HEK293 (cell line): Measurements from ENCODE around the gene BOC.
A peak's percentile ranks its signal among the peaks of the same experiment; 100 is the strongest.

ENCODE experiments used
- CTCF ChIA-PET: fragments of 350-600 bp; formaldehyde crosslinking; extraction: SDS; loops from one replicate; lab custom pipeline; 2021; ENCODE audit warnings: antibody characterized with exemption; lab: Yijun Ruan, JAX
- POLR2A ChIA-PET: fragments of 300-600 bp; formaldehyde crosslinking; extraction: SDS; loops from one replicate; lab custom pipeline; 2020; ENCODE audit warnings: antibody characterized with exemption, inconsistent platforms; lab: Yijun Ruan, JAX
- H3K27ac ChIP-seq: fragments of 200-500 bp; sonication (Bioruptor generic); 2 replicates; pipeline ENCODE4 v1.5.1; 2014; ENCODE audit warnings: low read depth, low read length, control low read depth, inconsistent platforms; ENCODE audit errors: extremely low read depth
- H3K36me3 ChIP-seq, 2 experiments: fragments of 200-500 bp in 1 of 2; sonication (Bioruptor generic) in 1 of 2; 1 replicate in 1 of 2; 2 replicates in 1 of 2; pipeline ENCODE4 v1.5.1; 2014 to 2017; ENCODE audit warnings: inconsistent platforms in 2 of 2, low read length in 2 of 2; ENCODE audit not compliant: control insufficient read depth in 2 of 2, insufficient read depth in 1 of 2
- H3K4me1 ChIP-seq: fragments of 200-500 bp; sonication (Bioruptor generic); 2 replicates; pipeline ENCODE4 v1.5.1; 2014; ENCODE audit warnings: mild to moderate bottlenecking, low read length, inconsistent platforms; ENCODE audit not compliant: control insufficient read depth, insufficient read depth
- H3K4me3 ChIP-seq: 2 replicates; pipeline ENCODE4 v1.5.1; 2011; ENCODE audit warnings: low read depth, mild to moderate bottlenecking, control low read depth, low read length, moderate library complexity
- H3K9me3 ChIP-seq: fragments of 200-500 bp; sonication (Bioruptor generic); 2 replicates; pipeline ENCODE4 v1.5.1; 2014; ENCODE audit warnings: low read depth, low read length, inconsistent platforms; ENCODE audit not compliant: control insufficient read depth, insufficient read depth
- ATF2 ChIP-seq: fragments of 450-650 bp; formaldehyde crosslinking; IDR thresholded peaks from 2 replicates; pipeline ENCODE4 v1.5.1; 2016; ENCODE audit warnings: missing biosample characterization, missing genetic modification characterization, low read depth
- BCL11A ChIP-seq: fragments of 450-650 bp; formaldehyde crosslinking; IDR thresholded peaks from 2 replicates; pipeline ENCODE4 v1.5.1; 2016; ENCODE audit warnings: low read depth, missing biosample characterization, missing genetic modification characterization
- FEZF1 ChIP-seq: fragments of 450-650 bp; formaldehyde crosslinking; IDR thresholded peaks from 2 replicates; pipeline ENCODE4 v1.5.1; 2016; ENCODE audit warnings: missing biosample characterization, missing genetic modification characterization
- GLI4 ChIP-seq: fragments of 450-650 bp; formaldehyde crosslinking; IDR thresholded peaks from 2 replicates; pipeline ENCODE4 v1.5.1; 2016; ENCODE audit warnings: missing biosample characterization, missing genetic modification characterization
- GLIS1 ChIP-seq: fragments of 450-650 bp; formaldehyde crosslinking; IDR thresholded peaks from 2 replicates; pipeline ENCODE4 v1.5.1; 2016; ENCODE audit warnings: missing biosample characterization, missing genetic modification characterization
- KLF1 ChIP-seq: fragments of 450-650 bp; formaldehyde crosslinking; IDR thresholded peaks from 2 replicates; pipeline ENCODE4 v1.5.1; 2016; ENCODE audit warnings: missing biosample characterization, missing genetic modification characterization
- MYNN ChIP-seq: fragments of 450-650 bp; formaldehyde crosslinking; IDR thresholded peaks from 2 replicates; pipeline ENCODE4 v1.5.1; 2016; ENCODE audit warnings: missing biosample characterization, missing genetic modification characterization, borderline replicate concordance
- OSR2 ChIP-seq: fragments of 450-650 bp; formaldehyde crosslinking; IDR thresholded peaks from 2 replicates; pipeline ENCODE4 v1.5.1; 2016; ENCODE audit warnings: missing biosample characterization, missing genetic modification characterization
- OVOL3 ChIP-seq: fragments of 450-650 bp; formaldehyde crosslinking; IDR thresholded peaks from 2 replicates; pipeline ENCODE4 v1.5.1; 2016; ENCODE audit warnings: missing biosample characterization, missing genetic modification characterization
- WT1 ChIP-seq: fragments of 450-650 bp; formaldehyde crosslinking; IDR thresholded peaks from 2 replicates; pipeline ENCODE4 v1.5.1; 2016; ENCODE audit warnings: missing biosample characterization, missing genetic modification characterization
- YY2 ChIP-seq: fragments of 450-650 bp; formaldehyde crosslinking; IDR thresholded peaks from 2 replicates; pipeline ENCODE4 v1.5.1; 2016; ENCODE audit warnings: missing biosample characterization, missing genetic modification characterization
- ZFHX2 ChIP-seq: fragments of 450-650 bp; formaldehyde crosslinking; conservative IDR thresholded peaks from 2 replicates; pipeline ENCODE4 v1.5.1; 2016; ENCODE audit warnings: missing biosample characterization, missing genetic modification characterization
- ZIC2 ChIP-seq: fragments of 450-650 bp; formaldehyde crosslinking; IDR thresholded peaks from 2 replicates; pipeline ENCODE4 v1.5.1; 2016; ENCODE audit warnings: missing biosample characterization, missing genetic modification characterization
- ZNF133 ChIP-seq: fragments of 450-650 bp; formaldehyde crosslinking; IDR thresholded peaks from 2 replicates; pipeline ENCODE4 v1.5.1; 2016; ENCODE audit warnings: missing biosample characterization, missing genetic modification characterization
- ZNF16 ChIP-seq: fragments of 450-650 bp; formaldehyde crosslinking; IDR thresholded peaks from 2 replicates; pipeline ENCODE4 v1.5.1; 2016; ENCODE audit warnings: low read depth, missing biosample characterization, missing genetic modification characterization
- ZNF202 ChIP-seq: fragments of 450-650 bp; formaldehyde crosslinking; IDR thresholded peaks from 2 replicates; pipeline ENCODE4 v1.5.1; 2016; ENCODE audit warnings: missing biosample characterization, missing genetic modification characterization, borderline replicate concordance
- ZNF211 ChIP-seq: fragments of 450-650 bp; formaldehyde crosslinking; IDR thresholded peaks from 2 replicates; pipeline ENCODE4 v1.5.1; 2016; ENCODE audit warnings: low read depth, missing biosample characterization, missing genetic modification characterization
- ZNF23 ChIP-seq: fragments of 450-650 bp; formaldehyde crosslinking; IDR thresholded peaks from 2 replicates; pipeline ENCODE4 v1.5.1; 2016; ENCODE audit warnings: missing biosample characterization, missing genetic modification characterization, borderline replicate concordance
- ZNF248 ChIP-seq: fragments of 450-650 bp; formaldehyde crosslinking; IDR thresholded peaks from 2 replicates; pipeline ENCODE4 v1.5.1; 2017; ENCODE audit warnings: missing biosample characterization, missing genetic modification characterization
- ZNF26 ChIP-seq: fragments of 450-650 bp; formaldehyde crosslinking; IDR thresholded peaks from 2 replicates; pipeline ENCODE4 v1.5.1; 2016; ENCODE audit warnings: missing biosample characterization, missing genetic modification characterization
- ZNF391 ChIP-seq: fragments of 450-650 bp; formaldehyde crosslinking; IDR thresholded peaks from 2 replicates; pipeline ENCODE4 v1.5.1; 2016; ENCODE audit warnings: low read depth, missing biosample characterization, missing genetic modification characterization, borderline replicate concordance
- ZNF416 ChIP-seq: fragments of 450-650 bp; formaldehyde crosslinking; IDR thresholded peaks from 2 replicates; pipeline ENCODE4 v1.5.1; 2016; ENCODE audit warnings: missing biosample characterization, missing genetic modification characterization
- ZNF555 ChIP-seq: fragments of 450-650 bp; formaldehyde crosslinking; conservative IDR thresholded peaks from 2 replicates; pipeline ENCODE4 v1.5.1; 2017; ENCODE audit warnings: missing biosample characterization, mild to moderate bottlenecking, missing genetic modification characterization, inconsistent platforms
- ZNF600 ChIP-seq: fragments of 450-650 bp; formaldehyde crosslinking; IDR thresholded peaks from 2 replicates; pipeline ENCODE4 v1.5.1; 2016; ENCODE audit warnings: missing biosample characterization, missing genetic modification characterization
- ZNF621 ChIP-seq: fragments of 450-650 bp; formaldehyde crosslinking; IDR thresholded peaks from 2 replicates; pipeline ENCODE4 v1.5.1; 2017; ENCODE audit warnings: missing biosample characterization, missing genetic modification characterization
- ZNF654 ChIP-seq: fragments of 450-650 bp; formaldehyde crosslinking; IDR thresholded peaks from 2 replicates; pipeline ENCODE4 v1.5.1; 2016; ENCODE audit warnings: low read depth, missing biosample characterization, missing genetic modification characterization
- ZNF660 ChIP-seq: fragments of 450-650 bp; IDR thresholded peaks from 2 replicates; pipeline ENCODE4 v1.5.1; 2018; ENCODE audit warnings: missing biosample characterization, mild to moderate bottlenecking, missing genetic modification characterization
- ZNF664 ChIP-seq: fragments of 450-650 bp; formaldehyde crosslinking; IDR thresholded peaks from 2 replicates; pipeline ENCODE4 v1.5.1; 2016; ENCODE audit warnings: missing biosample characterization, missing genetic modification characterization
- ZNF830 ChIP-seq: fragments of 450-650 bp; IDR thresholded peaks from 2 replicates; pipeline ENCODE4 v1.5.0; 2018; ENCODE audit warnings: missing biosample characterization, missing genetic modification characterization, low read depth, mild to moderate bottlenecking, moderate library complexity
- TF ChIP-seq, protein P1 (sequence below): fragments of 450-650 bp; formaldehyde crosslinking; IDR thresholded peaks from 2 replicates; pipeline ENCODE4 v1.5.1; 2017; ENCODE audit warnings: missing biosample characterization, missing genetic modification characterization
- TF ChIP-seq, protein P2 (sequence below): fragments of 450-650 bp; formaldehyde crosslinking; IDR thresholded peaks from 2 replicates; pipeline ENCODE4 v1.5.1; 2017; ENCODE audit warnings: missing biosample characterization, missing genetic modification characterization
- TF ChIP-seq, protein P3 (sequence below): fragments of 450-650 bp; formaldehyde crosslinking; IDR thresholded peaks from 2 replicates; pipeline ENCODE4 v1.5.1; 2016; ENCODE audit warnings: missing biosample characterization, missing genetic modification characterization

The BOC gene

DNA sequence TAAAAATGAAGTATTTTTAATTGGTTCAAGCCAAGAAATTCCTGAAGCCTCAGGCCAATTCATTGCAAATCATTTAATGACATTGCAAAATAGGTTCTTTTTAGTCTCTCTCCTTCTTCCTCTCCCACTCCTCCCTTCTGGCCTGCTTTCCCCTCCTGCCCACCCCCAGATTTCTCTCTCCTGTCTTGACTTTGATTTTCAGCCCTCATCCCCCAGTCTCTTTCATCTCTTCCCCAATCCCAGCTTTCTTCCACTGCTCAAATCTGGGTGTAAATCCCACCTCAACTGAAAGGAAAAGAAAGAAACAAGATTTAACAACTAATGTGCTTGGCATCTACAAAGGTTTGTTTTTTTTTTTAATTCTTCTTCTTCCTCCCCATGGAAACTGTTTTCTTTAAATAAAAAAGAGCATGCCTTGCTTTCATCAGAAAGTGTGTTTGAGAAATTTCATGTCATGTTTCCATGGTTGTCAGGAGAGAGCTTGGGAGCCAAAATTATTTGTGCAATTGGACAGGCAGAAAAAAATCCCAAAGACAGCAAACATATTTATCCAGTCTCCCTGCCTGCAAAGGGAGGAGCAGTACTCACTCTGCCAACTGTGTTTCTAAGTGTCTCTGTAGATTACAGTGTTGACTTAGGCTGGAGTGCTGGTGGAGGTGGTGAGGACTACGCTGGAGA lies 50.4 kb downstream of the BOC start (continued):
- TF ChIP-seq, protein P1, sequence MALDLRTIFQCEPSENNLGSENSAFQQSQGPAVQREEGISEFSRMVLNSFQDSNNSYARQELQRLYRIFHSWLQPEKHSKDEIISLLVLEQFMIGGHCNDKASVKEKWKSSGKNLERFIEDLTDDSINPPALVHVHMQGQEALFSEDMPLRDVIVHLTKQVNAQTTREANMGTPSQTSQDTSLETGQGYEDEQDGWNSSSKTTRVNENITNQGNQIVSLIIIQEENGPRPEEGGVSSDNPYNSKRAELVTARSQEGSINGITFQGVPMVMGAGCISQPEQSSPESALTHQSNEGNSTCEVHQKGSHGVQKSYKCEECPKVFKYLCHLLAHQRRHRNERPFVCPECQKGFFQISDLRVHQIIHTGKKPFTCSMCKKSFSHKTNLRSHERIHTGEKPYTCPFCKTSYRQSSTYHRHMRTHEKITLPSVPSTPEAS: no peak
- TF ChIP-seq ZNF211 (tag by site-specific recombination) (no peak), OVOL3 (no peak), ZFHX2 (tag by site-specific recombination) (no peak), WT1 (peak; percentile 67), ZNF133 (tag by site-specific recombination) (no peak), FEZF1 (tag by site-specific recombination) (peak; percentile 63), GLI4 (tag by site-specific recombination) (no peak), ZNF26 (tag by site-specific recombination) (no peak), GLIS1 (tag by site-specific recombination) (0 out of 2 replicates have a peak, but pooled peaks have one; percentile 20), YY2 (tag by site-specific recombination) (no peak), ZNF600 (tag by site-specific recombination) (no peak), ZIC2 (peak; percentile 61), ATF2 (tag by site-specific recombination) (no peak), ZNF664 (tag by site-specific recombination) (no peak), KLF1 (tag by site-specific recombination) (no peak), ZNF202 (tag by site-specific recombination) (no peak), ZNF416 (tag by site-specific recombination) (no peak), ZNF654 (tag by site-specific recombination) (no peak), ZNF555 (no peak)

GRCh38 chr3:113262304-113262665 lies 50.9 kb downstream of the BOC start:
- Histone ChIP-seq H3K36me3 (no peaks in the 10 kb centered on the region), H3K27ac (no peak overlapping the region), H3K4me3 (no peak overlapping the region), H3K4me1 (no peaks in the 10 kb centered on the region), H3K9me3 (no peaks in the 10 kb centered on the region)
- ChIA-PET POLR2A (no interaction called here), CTCF (interaction anchor here (0.6 to 1.0 kb wide), 2 partner anchors 82 to 528 kb away, joined by 3 to 5 read pairs; no protein-coding TSS in a partner anchor)
- TF ChIP-seq ZNF664 (tag by site-specific recombination) (no peak), ZNF660 (no peak), ZNF248 (tag by site-specific recombination) (no peak), ZNF830 (no peak), ZNF391 (no peak), ZNF16 (no peak), ZNF621 (tag by site-specific recombination) (no peak), GLI4 (tag by site-specific recombination) (no peak), ZNF23 (tag by site-specific recombination) (no peak), BCL11A (tag by site-specific recombination) (no peak), MYNN (tag by site-specific recombination) (no peak), OSR2 (tag by site-specific recombination) (no peak)
- TF ChIP-seq, protein P2, sequence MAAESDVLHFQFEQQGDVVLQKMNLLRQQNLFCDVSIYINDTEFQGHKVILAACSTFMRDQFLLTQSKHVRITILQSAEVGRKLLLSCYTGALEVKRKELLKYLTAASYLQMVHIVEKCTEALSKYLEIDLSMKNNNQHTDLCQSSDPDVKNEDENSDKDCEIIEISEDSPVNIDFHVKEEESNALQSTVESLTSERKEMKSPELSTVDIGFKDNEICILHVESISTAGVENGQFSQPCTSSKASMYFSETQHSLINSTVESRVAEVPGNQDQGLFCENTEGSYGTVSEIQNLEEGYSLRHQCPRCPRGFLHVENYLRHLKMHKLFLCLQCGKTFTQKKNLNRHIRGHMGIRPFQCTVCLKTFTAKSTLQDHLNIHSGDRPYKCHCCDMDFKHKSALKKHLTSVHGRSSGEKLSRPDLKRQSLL (tag by site-specific recombination): no peak
- TF ChIP-seq, protein P3, sequence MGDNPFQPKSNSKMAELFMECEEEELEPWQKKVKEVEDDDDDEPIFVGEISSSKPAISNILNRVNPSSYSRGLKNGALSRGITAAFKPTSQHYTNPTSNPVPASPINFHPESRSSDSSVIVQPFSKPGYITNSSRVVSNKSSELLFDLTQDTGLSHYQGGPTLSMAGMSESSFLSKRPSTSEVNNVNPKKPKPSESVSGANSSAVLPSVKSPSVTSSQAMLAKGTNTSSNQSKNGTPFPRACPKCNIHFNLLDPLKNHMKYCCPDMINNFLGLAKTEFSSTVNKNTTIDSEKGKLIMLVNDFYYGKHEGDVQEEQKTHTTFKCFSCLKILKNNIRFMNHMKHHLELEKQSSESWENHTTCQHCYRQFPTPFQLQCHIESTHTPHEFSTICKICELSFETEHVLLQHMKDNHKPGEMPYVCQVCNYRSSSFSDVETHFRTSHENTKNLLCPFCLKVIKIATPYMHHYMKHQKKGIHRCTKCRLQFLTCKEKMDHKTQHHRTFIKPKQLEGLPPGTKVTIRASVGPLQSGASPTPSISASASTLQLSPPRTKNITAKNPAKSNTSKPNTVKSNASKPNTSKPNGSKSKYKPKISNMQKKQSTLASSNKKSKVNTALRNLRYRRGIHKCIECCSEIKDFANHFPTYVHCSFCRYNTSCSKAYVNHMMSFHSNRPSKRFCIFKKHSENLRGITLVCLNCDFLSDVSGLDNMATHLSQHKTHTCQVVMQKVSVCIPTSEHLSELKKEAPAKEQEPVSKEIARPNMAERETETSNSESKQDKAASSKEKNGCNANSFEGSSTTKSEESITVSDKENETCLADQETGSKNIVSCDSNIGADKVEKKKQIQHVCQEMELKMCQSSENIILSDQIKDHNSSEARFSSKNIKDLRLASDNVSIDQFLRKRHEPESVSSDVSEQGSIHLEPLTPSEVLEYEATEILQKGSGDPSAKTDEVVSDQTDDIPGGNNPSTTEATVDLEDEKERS (tag by site-specific recombination): no peak
